Measurements from ENCODE around the gene SPRED1.

DNA sequence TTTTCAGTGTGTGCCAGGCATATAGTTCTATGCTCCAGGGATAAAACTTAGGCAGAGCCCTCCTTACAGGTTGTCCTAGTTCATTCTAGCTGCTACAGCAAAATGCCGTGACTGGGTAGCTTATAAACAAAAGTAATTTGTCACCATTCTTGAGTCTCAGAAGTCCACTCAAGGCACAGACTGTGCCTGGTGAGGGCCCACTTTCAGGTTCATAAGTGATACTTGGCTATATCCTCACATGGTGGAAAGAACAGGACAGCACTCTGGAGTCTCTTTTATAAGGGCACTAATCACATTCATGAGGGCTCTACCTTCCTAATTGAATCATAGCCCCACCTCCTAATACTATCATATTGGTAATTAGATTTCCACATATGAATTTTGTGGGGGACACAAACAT lies 80.1 kb downstream of the SPRED1 start:
- TF ChIP-seq, protein P1, sequence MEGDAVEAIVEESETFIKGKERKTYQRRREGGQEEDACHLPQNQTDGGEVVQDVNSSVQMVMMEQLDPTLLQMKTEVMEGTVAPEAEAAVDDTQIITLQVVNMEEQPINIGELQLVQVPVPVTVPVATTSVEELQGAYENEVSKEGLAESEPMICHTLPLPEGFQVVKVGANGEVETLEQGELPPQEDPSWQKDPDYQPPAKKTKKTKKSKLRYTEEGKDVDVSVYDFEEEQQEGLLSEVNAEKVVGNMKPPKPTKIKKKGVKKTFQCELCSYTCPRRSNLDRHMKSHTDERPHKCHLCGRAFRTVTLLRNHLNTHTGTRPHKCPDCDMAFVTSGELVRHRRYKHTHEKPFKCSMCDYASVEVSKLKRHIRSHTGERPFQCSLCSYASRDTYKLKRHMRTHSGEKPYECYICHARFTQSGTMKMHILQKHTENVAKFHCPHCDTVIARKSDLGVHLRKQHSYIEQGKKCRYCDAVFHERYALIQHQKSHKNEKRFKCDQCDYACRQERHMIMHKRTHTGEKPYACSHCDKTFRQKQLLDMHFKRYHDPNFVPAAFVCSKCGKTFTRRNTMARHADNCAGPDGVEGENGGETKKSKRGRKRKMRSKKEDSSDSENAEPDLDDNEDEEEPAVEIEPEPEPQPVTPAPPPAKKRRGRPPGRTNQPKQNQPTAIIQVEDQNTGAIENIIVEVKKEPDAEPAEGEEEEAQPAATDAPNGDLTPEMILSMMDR (IDR thresholded peaks at IDR 0.05; ENCODE audit: insufficient read depth, low read length) = no peak
- TF ChIP-seq POLR2AphosphoS5 (IDR thresholded peaks at IDR 0.05; ENCODE audit: low read depth) = no peak

Measured in HL-60 (cell line).